ENCODE measurements around the gene ANTKMT.
A peak's percentile ranks its signal among the peaks of the same experiment; 100 is the strongest.

- TF ChIP-seq HNF4A (conservative IDR thresholded peaks at IDR 0.05) (no peak), CTCF (IDR thresholded peaks at IDR 0.05; ENCODE audit: low read depth, low read length, missing input control) (peak; percentile 87), MAX (IDR thresholded peaks at IDR 0.05) (no peak), SP1 (IDR thresholded peaks at IDR 0.05) (no peak), REST (IDR thresholded peaks at IDR 0.05) (no peak), ZBTB33 (IDR thresholded peaks at IDR 0.05) (no peak), YY1 (IDR thresholded peaks at IDR 0.05) (peak; percentile 97), TAF1 (conservative IDR thresholded peaks at IDR 0.05) (no peak), GABPA (IDR thresholded peaks at IDR 0.05 in 1 of 2, conservative IDR thresholded peaks at IDR 0.05 in 1 of 2) (peak in 1 of 2 donors; percentile 68), RAD21 (IDR thresholded peaks at IDR 0.05) (peak in 1 of 2 donors; percentile 55), ATF3 (IDR thresholded peaks at IDR 0.05) (no peak), JUND (IDR thresholded peaks at IDR 0.05) (no peak), EGR1 (IDR thresholded peaks at IDR 0.05; ENCODE audit: low read depth in 2 of 2) (no peak), HNF4G (IDR thresholded peaks at IDR 0.05) (no peak)
These were observed 20.0 kb downstream of the ANTKMT start, which contains the start of gene CIAO3 for GRCh38 chr16:740764-741505.

All from liver (tissue), 3 donors.